Natural killer cell (primary cell): ENCODE measurements around the gene HNRNPF. TPM values are rescaled to one million over a fixed set of nuclear protein-coding genes. Genes with fewer than 3 reads are reported as not detected.
A peak's percentile ranks its signal among the peaks of the same experiment; 100 is the strongest.
"Not testable (repeated sequence)": the region's sequence is repeated elsewhere in the genome, so short reads cannot be mapped to it uniquely, and the experiment has no call there.

Experiments
- ATAC-seq, 3 donors: fragments of 150-1000 bp in 2 of 3; fragments of 200-7000 bp in 1 of 3; cut with Tn5 transposase; 1 replicate in 1 of 3; 2 replicates in 2 of 3; pipeline ENCODE4 v1.10.0; 2021; ENCODE audit warnings: mild to moderate bottlenecking in 2 of 3, moderate library complexity in 2 of 3
- DNase-seq, 2 donors: peaks; one replicate each; pipeline versions ENCODE4 v3.0.0 to v3.0.0-alpha.2; 2013 to 2021; ENCODE audit warnings: mixed read lengths in 1 of 2
- H3K27ac ChIP-seq: one replicate; pipeline ENCODE4 v1.5.1; 2013; ENCODE audit warnings: mild to moderate bottlenecking, low read length
- H3K27me3 ChIP-seq: one replicate; pipeline ENCODE4 v1.6.1; 2013; ENCODE audit warnings: low read length; ENCODE audit not compliant: control insufficient read depth, insufficient read depth
- H3K36me3 ChIP-seq: one replicate; pipeline ENCODE4 v1.6.1; 2013; ENCODE audit warnings: low read length; ENCODE audit not compliant: control insufficient read depth, insufficient read depth
- H3K4me1 ChIP-seq: one replicate; pipeline ENCODE4 v1.6.1; 2013; ENCODE audit warnings: low read length; ENCODE audit not compliant: control insufficient read depth, insufficient read depth
- H3K4me3 ChIP-seq: one replicate; pipeline ENCODE4 v1.5.1; 2013; ENCODE audit warnings: low read length
- H3K9me3 ChIP-seq: one replicate; pipeline ENCODE4 v1.6.1; 2013; ENCODE audit warnings: low read length; ENCODE audit not compliant: control insufficient read depth, insufficient read depth
- H3K27ac Mint-ChIP-seq, 2 donors: one replicate each; pipeline ENCODE4 v1.8.0; 2022; ENCODE audit warnings: mild to moderate bottlenecking in 2 of 2, mixed read lengths in 2 of 2, moderate library complexity in 1 of 2
- H3K27me3 Mint-ChIP-seq, 2 donors: one replicate each; pipeline ENCODE4 v1.8.0; 2022; ENCODE audit warnings: low read depth in 2 of 2, mixed read lengths in 2 of 2
- H3K36me3 Mint-ChIP-seq: one replicate; pipeline ENCODE4 v1.8.0; 2022; ENCODE audit warnings: mixed read lengths
- H3K4me1 Mint-ChIP-seq, 2 donors: one replicate each; pipeline ENCODE4 v1.8.0; 2022; ENCODE audit warnings: mixed read lengths in 2 of 2
- H3K4me3 Mint-ChIP-seq: one replicate; pipeline ENCODE4 v1.8.0; 2022; ENCODE audit warnings: mild to moderate bottlenecking, moderate library complexity, mixed read lengths
- H3K9me3 Mint-ChIP-seq, 2 donors: one replicate each; pipeline ENCODE4 v1.8.0; 2022; ENCODE audit warnings: mixed read lengths in 2 of 2
- WGBS: methylation state at CpG from one replicate; pipeline ENCODE4 v1.1.7; 2013; ENCODE audit warnings: missing lambda C conversion rate; ENCODE audit not compliant: insufficient coverage; 5-methylcytosine and 5-hydroxymethylcytosine counted together
- intact Hi-C: fragments of 100-400 bp; cut with micrococcal nuclease; formaldehyde crosslinking; loops from one replicate; pipeline ENCODE4 v1.14.2; 2022
- total RNA-seq, 4 donors: library from RNA; stranded (reverse); fragments of 120-200 nt in 1 of 4; gene quantifications; one replicate each; pipeline versions ENCODE4 v1.2.3 to v1.2.4, GENCODE V29; 2013 to 2022
- TF ChIP-seq, protein P1 (sequence below): fragments of 200-600 bp; IDR thresholded peaks from one replicate; pipeline ENCODE4 v1.8.0; 2022; ENCODE audit warnings: antibody characterized with exemption

HNRNPF gene
- total RNA-seq, 3 donors from 2014 or later (not counting 1 experiment from before 2014, with no cell fraction given): 122 to 160 (median 125) TPM

DNA sequence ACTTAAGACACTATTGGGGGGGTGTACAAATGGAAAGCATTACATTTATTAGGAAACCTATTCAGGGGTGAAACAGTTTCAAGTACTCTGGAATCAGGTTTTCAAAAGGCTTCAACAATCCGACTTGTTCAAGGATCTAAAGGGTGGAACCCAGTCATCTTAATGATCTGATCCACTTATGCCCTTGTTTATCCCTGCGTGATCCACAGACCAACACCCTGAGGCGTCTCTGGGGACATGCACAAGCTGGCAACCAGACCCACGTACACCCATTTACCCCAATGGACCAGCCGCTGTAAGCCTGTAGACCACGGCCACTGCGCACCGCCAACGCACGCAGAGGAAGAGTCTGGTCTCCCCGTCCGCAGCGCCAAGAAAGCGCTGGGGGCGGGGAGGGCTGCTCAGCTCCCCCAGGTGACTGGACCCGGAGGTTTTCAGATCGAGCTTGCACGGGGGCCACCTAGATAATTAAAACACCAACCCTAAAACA, 13.4 kb downstream of the HNRNPF start:
- peaks cover 69 to 73% of the 10 kb centered on the region in 2 donors for H3K4me1 Mint-ChIP-seq
- TF ChIP-seq, protein P1, sequence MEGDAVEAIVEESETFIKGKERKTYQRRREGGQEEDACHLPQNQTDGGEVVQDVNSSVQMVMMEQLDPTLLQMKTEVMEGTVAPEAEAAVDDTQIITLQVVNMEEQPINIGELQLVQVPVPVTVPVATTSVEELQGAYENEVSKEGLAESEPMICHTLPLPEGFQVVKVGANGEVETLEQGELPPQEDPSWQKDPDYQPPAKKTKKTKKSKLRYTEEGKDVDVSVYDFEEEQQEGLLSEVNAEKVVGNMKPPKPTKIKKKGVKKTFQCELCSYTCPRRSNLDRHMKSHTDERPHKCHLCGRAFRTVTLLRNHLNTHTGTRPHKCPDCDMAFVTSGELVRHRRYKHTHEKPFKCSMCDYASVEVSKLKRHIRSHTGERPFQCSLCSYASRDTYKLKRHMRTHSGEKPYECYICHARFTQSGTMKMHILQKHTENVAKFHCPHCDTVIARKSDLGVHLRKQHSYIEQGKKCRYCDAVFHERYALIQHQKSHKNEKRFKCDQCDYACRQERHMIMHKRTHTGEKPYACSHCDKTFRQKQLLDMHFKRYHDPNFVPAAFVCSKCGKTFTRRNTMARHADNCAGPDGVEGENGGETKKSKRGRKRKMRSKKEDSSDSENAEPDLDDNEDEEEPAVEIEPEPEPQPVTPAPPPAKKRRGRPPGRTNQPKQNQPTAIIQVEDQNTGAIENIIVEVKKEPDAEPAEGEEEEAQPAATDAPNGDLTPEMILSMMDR: no peak
- intact Hi-C loops: loop anchor here (2.0 kb wide), 1 partner anchor 915 kb away; no protein-coding TSS in a partner anchor
- H3K27ac Mint-ChIP-seq: peak overlapping the region; percentile 98 to 99
- Histone ChIP-seq H3K27ac (peak overlapping the region; percentile 83), H3K9me3 (no peaks in the 10 kb centered on the region), H3K27me3 (no peaks in the 10 kb centered on the region), H3K4me3 (no peak overlapping the region), H3K4me1 (peaks cover 50% of the 10 kb centered on the region), H3K36me3 (peaks cover 45% of the 10 kb centered on the region)
- peak overlapping the region; percentile 93 for H3K4me3 Mint-ChIP-seq
- peaks cover 17% of the 10 kb centered on the region for H3K36me3 Mint-ChIP-seq
- DNase-seq (peak; percentile 27 to 59), ATAC-seq (no peak)
- H3K27me3 Mint-ChIP-seq: no peaks in the 10 kb centered on the region
- H3K9me3 Mint-ChIP-seq: no peaks in the 10 kb centered on the region
- WGBS: 41% methylated on average over 18 of the region's 18 CpGs

DNA sequence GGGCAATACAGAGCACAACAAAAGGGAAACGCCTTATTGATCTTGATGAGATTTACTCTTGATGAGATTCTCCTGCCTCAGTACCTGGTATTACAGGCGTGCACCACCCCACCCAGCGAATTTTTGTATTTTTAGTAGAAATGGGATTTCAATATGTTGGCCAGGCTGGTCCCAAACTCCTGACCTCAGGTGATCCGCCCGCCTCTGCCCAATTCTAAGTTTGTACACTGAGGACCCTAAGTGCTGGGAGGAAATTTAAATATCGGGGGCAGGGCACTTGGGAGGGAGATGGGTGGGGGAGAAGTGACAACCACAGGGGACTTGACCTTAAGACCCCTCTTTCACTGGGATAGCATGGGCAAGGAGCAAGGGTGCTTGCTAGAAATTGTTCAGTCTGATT, 14.1 kb downstream of the HNRNPF start:
- Histone ChIP-seq H3K4me3 (no peak overlapping the region), H3K9me3 (no peaks in the 10 kb centered on the region), H3K27me3 (no peaks in the 10 kb centered on the region), H3K36me3 (peaks cover 50% of the 10 kb centered on the region), H3K27ac (peak overlapping the region; percentile 83), H3K4me1 (peaks cover 49% of the 10 kb centered on the region)
- no peaks in the 10 kb centered on the region for H3K9me3 Mint-ChIP-seq
- TF ChIP-seq, protein P1: no peak
- peak overlapping the region; percentile 98 to 99 for H3K27ac Mint-ChIP-seq
- H3K27me3 Mint-ChIP-seq: no peaks in the 10 kb centered on the region
- H3K36me3 Mint-ChIP-seq: peaks cover 17% of the 10 kb centered on the region
- H3K4me3 Mint-ChIP-seq: peak overlapping the region; percentile 43
- 76% methylated on average over 6 of the region's 6 CpGs for WGBS
- peaks cover 70 to 73% of the 10 kb centered on the region in 2 donors for H3K4me1 Mint-ChIP-seq
- intact Hi-C loops: no loop called here
- DNase-seq: no peak
- no peak for ATAC-seq

DNA sequence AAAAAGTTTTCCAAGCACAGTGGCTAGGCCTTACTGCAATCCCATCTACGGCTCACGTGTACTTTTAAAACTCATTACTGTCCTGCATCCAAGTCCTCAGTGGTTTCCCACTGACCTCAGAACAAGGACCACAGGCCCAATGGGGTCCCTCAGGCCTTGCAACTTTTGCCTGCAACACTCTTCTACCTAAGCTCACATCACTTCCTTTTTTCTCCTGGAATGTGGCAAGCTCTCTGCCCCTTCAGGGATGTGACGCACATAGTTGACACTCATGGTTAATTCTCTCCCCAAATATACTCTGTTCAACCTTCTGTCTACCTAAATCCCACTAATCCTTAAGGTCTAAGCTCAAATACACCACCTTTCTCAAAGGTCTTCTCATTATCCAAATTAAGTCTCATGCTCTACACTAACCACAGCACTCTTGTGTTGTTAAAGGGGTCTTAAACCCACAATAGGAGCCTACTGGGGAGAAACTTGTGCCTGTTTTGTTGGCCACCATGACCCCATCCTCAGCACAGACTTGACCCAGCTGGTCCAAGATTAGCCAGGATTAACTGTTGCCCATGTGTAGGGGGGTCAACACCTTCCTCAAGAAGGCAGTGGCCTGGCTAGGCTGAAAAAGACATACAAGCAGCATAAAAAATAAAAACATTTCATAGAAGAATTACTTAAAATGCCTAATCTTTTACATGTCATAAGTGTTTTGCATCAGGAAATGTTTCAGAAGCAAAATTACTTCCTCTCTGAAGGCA, 15.2 kb downstream of the HNRNPF start:
- peak overlapping the region; percentile 37 for H3K27ac ChIP-seq
- Mint-ChIP-seq H3K4me1 (peaks cover 68 to 71% of the 10 kb centered on the region in 2 donors), H3K27ac (peak overlapping the region; percentile 98 to 99), H3K9me3 (no peaks in the 10 kb centered on the region), H3K27me3 (no peaks in the 10 kb centered on the region), H3K36me3 (peaks cover 17% of the 10 kb centered on the region), H3K4me3 (no peak overlapping the region)
- no peak for DNase-seq
- peaks cover 56% of the 10 kb centered on the region for H3K36me3 ChIP-seq
- ATAC-seq: no peak
- WGBS: 88% methylated on average over 3 of the region's 3 CpGs
- H3K4me3 ChIP-seq: no peak overlapping the region
- H3K9me3 ChIP-seq: no peaks in the 10 kb centered on the region
- TF ChIP-seq, protein P1: no peak
- no peaks in the 10 kb centered on the region for H3K27me3 ChIP-seq
- H3K4me1 ChIP-seq: peaks cover 42% of the 10 kb centered on the region
- intact Hi-C loops: no loop called here

DNA sequence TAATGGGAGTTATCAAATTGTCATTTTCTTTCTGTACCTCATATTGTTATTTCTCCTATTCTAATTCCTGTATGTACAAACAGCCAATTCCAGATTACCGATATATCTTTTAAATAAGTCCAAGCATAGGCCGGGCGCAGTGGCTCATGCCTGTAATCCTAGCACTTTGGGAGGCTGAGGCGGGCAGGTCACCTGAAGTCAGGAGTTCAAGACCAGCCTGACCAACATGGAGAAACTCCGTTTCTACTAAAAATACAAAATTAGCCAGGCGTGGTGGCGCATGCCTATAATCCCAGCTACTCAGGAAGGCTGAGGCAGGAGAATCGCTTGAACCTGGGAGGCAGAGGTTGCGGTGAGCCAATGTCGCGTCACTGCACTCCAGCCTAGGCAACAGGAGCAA, 15.8 kb downstream of the HNRNPF start:
- DNase-seq, H3K9me3 ChIP-seq, H3K27ac ChIP-seq, H3K27me3 Mint-ChIP-seq, H3K27me3 ChIP-seq, ATAC-seq, intact Hi-C loops, H3K4me3 ChIP-seq, H3K4me3 Mint-ChIP-seq, H3K9me3 Mint-ChIP-seq: not testable (repeated sequence)
- peak overlapping the region; percentile 98 to 99 for H3K27ac Mint-ChIP-seq
- H3K4me1 ChIP-seq: peaks cover 40% of the 10 kb centered on the region
- H3K36me3 Mint-ChIP-seq: peaks cover 23% of the 10 kb centered on the region
- peaks cover 62% of the 10 kb centered on the region for H3K36me3 ChIP-seq
- 97% methylated on average over 11 of the region's 11 CpGs for WGBS
- peaks cover 74 to 77% of the 10 kb centered on the region in 2 donors for H3K4me1 Mint-ChIP-seq
